Fibroblast of mammary gland (primary cell): ENCODE results near the gene TAC3.

ENCODE experiments used
- DNase-seq: peaks from one replicate; pipeline ENCODE4 v3.0.0-alpha.2; 2010; ENCODE audit warnings: low read depth
- H3K4me3 ChIP-seq: 2 replicates; pipeline ENCODE4 v1.5.1; 2011; ENCODE audit warnings: low read depth, mild to moderate bottlenecking, low read length, moderate library complexity; ENCODE audit not compliant: control insufficient read depth
- CTCF ChIP-seq: conservative IDR thresholded peaks from 2 replicates; pipeline ENCODE4 v1.5.1; 2011; ENCODE audit warnings: low read depth, low read length, inconsistent platforms; ENCODE audit not compliant: control insufficient read depth, insufficient read depth

The TAC3 gene

GRCh38 chr12:56999456-56999855 lies 16.9 kb downstream of the TAC3 start:
- TF ChIP-seq CTCF: no peak
- DNase-seq: no peak
- H3K4me3 ChIP-seq: no peak overlapping the region

- TF ChIP-seq CTCF: no peak
- DNase-seq: peak; percentile 11
- no peak overlapping the region for H3K4me3 ChIP-seq
These were observed 17.3 kb downstream of the TAC3 start for GRCh38 chr12:56998981-56999380.

GRCh38 chr12:56998316-56998715 lies 18.0 kb downstream of the TAC3 start:
- no peak for DNase-seq

GRCh38 chr12:56996793-56997545 lies 19.4 kb downstream of the TAC3 start:
- no peak for TF ChIP-seq CTCF

More at GRCh38 chr12:56998316-56998715, 18.0 kb downstream of the TAC3 start:
- H3K4me3 ChIP-seq: no peak overlapping the region
- no peak for TF ChIP-seq CTCF

GRCh38 chr12:56995930-56996496 lies 20.3 kb downstream of the TAC3 start:
- DNase-seq: no peak

More at GRCh38 chr12:56996793-56997545, 19.4 kb downstream of the TAC3 start:
- no peak for DNase-seq
- H3K4me3 ChIP-seq: no peak overlapping the region

More at GRCh38 chr12:56995930-56996496, 20.3 kb downstream of the TAC3 start:
- no peak overlapping the region for H3K4me3 ChIP-seq
- TF ChIP-seq CTCF: no peak
